Testis (tissue), 2 donors: Measurements from ENCODE around the gene KIF16B.

Experiments
- CTCF ChIP-seq, 3 experiments: fragments of 450-650 bp in 2 of 3; fragments of 200-600 bp in 1 of 3; sonication (generic) in 1 of 3; IDR thresholded peaks; one replicate each; pipeline ENCODE4 v1.5.1; 2016 to 2019; ENCODE audit warnings: antibody characterized with exemption in 3 of 3, mild to moderate bottlenecking in 2 of 3, moderate library complexity in 1 of 3
- POLR2A ChIP-seq: fragments of 450-650 bp; IDR thresholded peaks from one replicate; pipeline ENCODE4 v1.6.1; 2017; ENCODE audit warnings: antibody characterized with exemption, mild to moderate bottlenecking, moderate library complexity

- TF ChIP-seq CTCF (IDR thresholded peaks at IDR 0.05) (no peak), POLR2A (no peak)
These were observed 131.6 kb downstream of the KIF16B start for GRCh38 chr20:16441546-16442164.
